Peyer's patch (tissue), 4 donors: ENCODE data around the gene C2.

Experiments
- POLR2A ChIP-seq, 2 donors: fragments of 450-650 bp; IDR thresholded peaks; one replicate each; pipeline ENCODE4 v1.5.1; 2017; ENCODE audit warnings: antibody characterized with exemption in 2 of 2, mild to moderate bottlenecking in 2 of 2, moderate library complexity in 2 of 2
- TF ChIP-seq, protein P1 (sequence below), 6 experiments: fragments of 450-650 bp in 4 of 6; fragments of 200-600 bp in 2 of 6; sonication (generic) in 1 of 6; IDR thresholded peaks; one replicate each; pipeline ENCODE4 v1.5.1; 2017 to 2019; ENCODE audit warnings: antibody characterized with exemption in 6 of 6, mild to moderate bottlenecking in 3 of 6, moderate library complexity in 1 of 6

DNA sequence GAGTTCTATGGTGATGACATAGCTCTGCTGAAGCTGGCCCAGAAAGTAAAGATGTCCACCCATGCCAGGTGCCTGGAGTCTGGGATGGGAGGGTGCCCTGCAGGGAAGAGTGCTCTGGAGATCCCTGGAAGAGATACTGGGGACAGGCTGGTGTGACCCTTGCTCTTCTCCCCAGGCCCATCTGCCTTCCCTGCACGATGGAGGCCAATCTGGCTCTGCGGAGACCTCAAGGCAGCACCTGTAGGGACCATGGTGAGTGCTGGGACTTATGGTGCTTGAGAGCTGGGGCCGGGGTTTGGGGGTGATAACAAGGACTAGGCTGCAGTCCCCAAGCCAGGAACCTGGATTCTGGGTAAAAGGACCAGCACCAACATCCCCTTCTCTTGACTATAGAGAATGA lies 16.2 kb downstream of the C2 start:
- TF ChIP-seq, protein P1, sequence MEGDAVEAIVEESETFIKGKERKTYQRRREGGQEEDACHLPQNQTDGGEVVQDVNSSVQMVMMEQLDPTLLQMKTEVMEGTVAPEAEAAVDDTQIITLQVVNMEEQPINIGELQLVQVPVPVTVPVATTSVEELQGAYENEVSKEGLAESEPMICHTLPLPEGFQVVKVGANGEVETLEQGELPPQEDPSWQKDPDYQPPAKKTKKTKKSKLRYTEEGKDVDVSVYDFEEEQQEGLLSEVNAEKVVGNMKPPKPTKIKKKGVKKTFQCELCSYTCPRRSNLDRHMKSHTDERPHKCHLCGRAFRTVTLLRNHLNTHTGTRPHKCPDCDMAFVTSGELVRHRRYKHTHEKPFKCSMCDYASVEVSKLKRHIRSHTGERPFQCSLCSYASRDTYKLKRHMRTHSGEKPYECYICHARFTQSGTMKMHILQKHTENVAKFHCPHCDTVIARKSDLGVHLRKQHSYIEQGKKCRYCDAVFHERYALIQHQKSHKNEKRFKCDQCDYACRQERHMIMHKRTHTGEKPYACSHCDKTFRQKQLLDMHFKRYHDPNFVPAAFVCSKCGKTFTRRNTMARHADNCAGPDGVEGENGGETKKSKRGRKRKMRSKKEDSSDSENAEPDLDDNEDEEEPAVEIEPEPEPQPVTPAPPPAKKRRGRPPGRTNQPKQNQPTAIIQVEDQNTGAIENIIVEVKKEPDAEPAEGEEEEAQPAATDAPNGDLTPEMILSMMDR (IDR thresholded peaks at IDR 0.05): no peak
- TF ChIP-seq POLR2A (IDR thresholded peaks at IDR 0.05): no peak
